Ramos (cell line): ENCODE data around the gene PAIP1.
"Not testable (repeated sequence)": the region's sequence is repeated elsewhere in the genome, so short reads cannot be mapped to it uniquely, and the experiment has no call there.

ENCODE experiments used
- in situ Hi-C: fragments of 300-500 bp; cut with MboI; formaldehyde crosslinking; loops from one replicate; pipeline ENCODE4 v1.14.3; 2022; ENCODE audit warnings: low sequenced_read_pairs; ENCODE audit not compliant: unreplicated experiment

The PAIP1 gene

DNA sequence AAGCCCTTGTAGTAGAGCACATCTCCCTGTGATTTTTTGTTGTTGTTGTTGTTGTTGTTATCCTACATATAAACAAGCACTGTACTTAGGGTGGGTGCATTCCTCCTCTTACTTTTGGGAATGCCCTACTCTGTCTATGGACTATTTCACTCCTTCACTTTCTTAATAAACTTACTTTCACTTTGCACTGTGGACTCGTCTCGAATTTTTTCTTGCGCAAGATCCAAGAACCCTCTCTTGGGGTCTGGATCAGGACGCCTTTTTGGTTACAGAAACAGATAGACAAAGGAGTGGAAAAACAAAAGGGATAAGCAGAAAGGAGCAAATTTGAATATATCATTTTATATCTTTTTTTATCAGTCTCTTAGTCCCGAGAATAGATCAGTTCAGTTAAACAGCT lies 14.4 kb upstream of the PAIP1 start:
- in situ Hi-C loops = no loop called here

DNA sequence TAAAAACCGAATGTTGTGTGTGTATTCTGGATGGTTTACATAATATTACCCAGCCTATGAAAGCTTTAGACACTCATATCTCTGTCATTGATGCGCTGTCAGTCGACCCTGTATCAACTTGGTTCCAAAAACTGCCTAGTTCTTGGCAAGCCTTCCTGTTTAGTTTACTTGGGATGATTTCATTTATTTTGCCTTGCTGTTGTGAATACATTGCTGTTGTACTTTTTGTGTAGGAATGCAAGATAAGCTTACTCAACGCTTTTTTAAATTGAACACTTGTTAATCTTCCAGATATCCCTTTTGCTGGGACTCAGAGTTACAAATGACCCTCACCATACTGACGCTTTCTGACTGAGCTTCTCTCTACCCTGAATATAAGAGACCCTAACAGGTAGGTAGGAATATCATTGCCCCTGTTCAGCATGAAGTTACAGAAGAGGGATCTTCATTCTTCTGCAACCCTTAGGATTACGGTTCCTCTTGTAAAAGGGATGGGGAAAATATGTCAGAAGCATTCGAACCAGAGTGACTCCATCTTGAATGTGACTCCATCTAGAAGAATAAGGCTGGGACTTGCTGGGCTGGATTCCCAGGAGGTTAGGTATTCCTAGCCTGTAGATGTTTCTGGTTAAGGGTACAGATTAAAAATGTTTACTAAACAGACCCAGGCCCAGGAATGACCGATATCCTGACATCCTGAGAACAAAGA lies 13.7 kb upstream of the PAIP1 start:
- in situ Hi-C loops = no loop called here

DNA sequence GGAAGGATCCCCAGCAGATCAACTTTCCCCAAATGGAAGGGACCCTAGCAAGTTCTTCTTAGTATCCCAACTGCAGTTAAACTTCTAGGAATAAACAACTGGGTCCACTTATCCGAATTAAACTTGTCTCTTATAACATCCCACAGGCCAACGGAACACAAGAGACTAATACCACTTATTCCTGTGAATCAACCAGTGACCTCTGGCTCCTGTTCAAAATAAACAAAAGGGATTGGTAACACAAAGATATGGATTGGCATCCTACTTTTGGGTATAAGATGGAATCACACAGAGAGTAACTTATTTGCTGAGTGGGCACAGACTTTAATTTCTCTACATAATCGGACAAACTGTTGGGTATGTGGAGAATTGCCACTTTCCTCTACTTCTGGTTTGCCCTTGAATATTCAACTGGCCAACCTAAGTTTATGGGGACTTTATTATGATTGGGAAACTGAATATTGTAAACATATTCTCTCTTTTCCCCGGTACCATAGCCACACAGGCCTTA lies 12.4 kb upstream of the PAIP1 start:
- in situ Hi-C loops = no loop called here

DNA sequence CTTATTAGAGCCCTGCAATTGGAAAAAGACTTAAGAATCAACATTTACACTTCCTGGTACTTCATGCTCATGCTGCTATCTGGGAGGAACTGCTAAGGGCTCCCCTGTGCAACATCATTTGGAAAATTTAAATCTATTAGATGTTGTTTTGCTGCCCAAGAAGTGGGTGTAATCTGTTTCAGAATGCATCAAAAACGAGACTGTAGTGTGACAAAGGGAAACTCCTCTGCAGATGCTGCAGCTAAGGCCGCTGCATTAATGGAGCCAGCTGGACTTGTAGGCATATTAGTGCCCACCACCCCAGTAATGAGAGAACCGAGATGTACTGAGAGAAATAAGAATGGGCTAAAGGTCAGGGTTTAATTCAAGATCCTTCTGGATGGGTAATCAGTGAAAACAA lies 11.1 kb upstream of the PAIP1 start:
- in situ Hi-C loops = no loop called here

DNA sequence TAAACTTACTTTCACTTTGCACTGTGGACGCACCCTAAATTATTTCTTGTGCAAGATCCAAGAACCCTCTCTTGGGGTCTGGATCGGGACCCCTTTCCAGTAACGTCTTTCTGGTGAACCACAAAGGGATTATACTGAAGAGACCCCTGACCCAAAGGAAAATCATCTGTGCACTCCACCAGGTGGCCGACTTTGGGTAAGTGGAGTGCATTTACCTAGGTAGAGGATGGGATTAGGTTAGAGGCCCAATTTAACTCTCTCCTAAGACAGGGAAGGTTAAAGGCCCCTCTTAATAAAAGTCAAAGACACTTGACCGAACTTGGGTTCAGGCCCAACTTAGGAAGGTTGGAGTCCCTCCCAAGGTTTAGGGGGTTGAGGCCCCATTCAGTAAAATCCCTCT lies 8.2 kb upstream of the PAIP1 start:
- in situ Hi-C loops = no loop called here

DNA sequence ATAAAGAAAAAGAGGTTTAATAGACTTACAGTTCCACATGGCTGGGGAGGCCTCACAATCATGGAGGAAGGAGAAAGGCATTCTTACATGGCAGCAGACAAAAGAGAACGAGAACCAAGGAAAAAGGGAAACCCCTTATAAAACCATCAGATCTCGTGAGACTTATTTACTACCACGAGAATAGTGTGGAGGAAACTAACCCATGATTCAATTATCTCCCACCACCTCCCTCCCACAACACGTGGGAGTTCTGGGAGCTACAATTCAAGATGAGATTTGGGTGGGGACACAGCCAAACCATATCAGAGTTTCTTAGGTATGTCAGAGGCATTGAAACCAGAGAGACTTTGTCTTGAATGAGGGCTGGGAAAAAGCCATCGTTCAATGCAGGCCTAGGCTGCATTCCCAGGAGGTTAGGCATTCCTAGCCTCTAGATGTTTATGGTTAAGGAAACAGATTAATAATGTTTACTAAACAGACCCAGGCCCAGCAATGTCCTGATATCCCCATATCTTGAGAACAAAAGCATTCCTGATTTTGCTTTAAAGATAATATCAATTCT lies 7.5 kb upstream of the PAIP1 start:
- in situ Hi-C loops = no loop called here

DNA sequence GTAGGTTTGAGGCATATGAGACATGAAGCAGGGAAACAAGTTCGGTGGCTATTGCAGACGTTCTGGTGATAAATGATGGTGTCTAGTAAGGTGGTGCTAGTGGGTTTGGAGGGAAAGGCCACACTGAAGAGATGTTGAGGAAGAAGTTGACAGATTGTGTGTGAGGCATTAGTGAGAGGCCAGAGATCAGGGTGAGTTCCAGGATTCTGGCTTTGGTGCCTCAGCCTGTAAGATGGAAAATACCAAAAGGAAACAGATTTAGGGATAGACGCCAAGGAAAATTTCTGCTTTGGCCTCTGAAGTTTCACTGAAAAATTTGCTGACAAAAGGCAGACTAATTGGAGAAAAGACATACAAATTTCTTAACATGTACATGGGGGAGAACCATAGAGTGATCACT lies 6.4 kb upstream of the PAIP1 start:
- in situ Hi-C loops = no loop called here

DNA sequence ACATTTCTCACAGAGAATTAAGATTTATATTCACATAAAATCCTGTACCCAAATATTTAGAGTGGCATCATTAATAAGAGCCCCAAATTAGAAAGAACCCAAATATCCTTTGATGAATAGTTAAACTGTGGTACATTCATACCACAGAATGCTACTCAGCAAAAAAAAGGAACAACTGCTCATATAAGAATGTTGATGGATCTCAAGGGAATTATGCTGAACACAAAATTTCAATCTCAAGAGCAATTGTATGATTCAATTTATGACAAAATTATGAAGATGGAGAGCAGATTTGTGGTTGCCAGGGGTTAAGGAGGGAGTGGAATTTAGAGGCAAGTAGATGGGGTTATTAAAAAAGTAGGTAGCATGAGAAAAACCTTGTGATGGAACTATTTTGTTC lies 4.5 kb upstream of the PAIP1 start:
- in situ Hi-C loops = no loop called here

DNA sequence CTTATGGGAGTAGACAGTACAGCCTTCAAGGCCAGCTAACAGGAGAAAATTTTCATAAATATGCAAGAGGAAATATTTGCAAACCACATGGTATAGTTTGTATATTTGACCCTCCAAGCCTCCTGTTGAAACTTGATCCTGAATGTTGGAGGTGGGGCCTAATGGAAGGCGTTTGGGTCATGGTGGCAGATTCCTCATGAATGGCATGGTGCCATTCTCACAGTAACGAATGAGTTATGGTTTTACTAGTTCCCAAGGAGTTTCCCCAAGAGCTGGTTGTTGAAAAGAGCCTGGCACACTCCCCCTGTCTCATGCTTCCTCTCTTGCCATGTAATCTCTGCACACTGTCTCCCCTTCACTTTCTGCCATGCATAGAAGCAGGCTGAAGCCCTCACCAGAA lies 3.3 kb upstream of the PAIP1 start:
- in situ Hi-C loops = no loop called here

DNA sequence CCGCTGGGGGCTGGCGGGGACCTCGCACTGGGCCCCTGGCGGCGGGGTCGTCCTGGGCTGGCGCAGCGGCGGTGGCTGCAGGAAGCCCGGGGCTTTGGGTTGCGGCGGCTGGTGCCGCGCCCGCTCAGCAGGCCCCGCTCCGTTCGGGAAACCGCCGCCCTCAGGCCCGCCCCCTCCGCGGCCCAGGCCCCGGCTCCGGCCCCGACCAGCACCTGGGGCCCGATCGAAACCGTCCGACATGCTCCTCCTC lies 345 bp downstream of the PAIP1 start:
- in situ Hi-C loops = not testable (repeated sequence)

DNA sequence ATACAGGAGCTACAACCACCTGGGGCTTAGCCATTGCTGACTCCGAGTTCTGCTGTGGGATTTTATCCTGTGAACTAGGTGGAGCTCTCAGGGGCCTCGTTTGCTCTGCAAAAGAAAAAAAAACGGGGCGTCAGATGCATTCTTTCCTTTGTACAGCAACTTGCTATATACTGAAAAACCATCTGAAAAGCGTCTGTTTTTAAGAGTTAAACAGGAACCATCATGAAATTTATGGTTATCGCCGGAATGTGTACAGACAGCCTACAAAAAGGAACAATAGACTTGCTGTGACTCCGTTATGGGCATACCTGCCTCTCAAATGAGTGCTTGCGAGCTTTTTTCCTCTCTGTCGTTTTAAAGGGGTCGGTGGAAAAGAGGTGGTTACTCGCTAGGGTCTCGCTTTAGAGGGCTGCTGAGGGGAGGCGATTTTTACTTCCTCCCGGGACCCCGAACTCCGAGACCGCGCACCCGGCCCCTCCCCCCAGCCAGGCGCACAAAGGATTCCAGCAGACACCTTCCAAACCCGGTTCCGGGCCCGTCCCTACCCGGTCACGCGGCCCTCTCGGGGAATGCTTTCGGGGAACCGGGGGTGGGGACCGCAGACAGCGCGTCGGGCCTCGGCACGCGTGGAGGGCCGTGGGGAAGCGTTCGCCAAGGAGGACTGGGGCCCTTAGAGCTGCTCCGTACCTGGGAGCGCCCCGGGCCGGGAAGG lies 826 bp downstream of the PAIP1 start:
- in situ Hi-C loops = no loop called here

DNA sequence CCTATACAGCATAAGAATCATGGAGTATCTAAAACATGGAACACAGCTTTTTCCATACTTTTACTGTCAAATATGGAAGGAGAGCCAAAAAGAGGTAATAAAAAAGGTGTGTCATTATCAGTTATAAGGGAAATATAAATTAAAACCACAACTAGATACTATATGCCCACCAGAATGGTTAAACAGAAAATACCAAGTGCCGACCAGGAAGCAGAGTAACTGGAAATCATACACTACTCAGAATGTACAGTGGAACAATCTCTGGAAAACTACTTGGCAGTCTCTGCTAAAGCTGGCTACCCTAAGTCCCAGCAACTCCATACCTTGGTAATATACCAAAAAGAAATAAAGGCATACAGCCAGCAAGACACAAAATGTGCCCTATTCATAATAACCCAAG lies 2.4 kb downstream of the PAIP1 start:
- in situ Hi-C loops = no loop called here

DNA sequence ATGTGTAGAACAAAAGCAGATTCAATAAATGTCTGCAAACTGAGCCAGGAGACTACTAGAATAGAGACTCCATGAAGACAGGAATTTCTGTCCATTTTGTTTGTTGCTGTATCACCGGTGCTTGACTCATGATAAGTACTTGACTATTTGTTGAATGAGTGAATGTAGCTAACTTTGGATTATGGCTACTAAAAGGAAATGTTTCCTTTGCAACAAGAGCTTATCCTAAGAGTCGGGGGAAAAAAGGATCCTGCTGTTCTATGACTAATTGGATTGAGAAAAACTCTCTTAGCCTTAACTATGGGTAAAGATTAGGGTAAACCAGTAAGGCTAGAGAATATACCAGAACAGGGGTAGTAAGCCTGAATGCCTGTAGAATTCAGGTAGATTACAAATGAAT lies 3.5 kb downstream of the PAIP1 start:
- in situ Hi-C loops = no loop called here

DNA sequence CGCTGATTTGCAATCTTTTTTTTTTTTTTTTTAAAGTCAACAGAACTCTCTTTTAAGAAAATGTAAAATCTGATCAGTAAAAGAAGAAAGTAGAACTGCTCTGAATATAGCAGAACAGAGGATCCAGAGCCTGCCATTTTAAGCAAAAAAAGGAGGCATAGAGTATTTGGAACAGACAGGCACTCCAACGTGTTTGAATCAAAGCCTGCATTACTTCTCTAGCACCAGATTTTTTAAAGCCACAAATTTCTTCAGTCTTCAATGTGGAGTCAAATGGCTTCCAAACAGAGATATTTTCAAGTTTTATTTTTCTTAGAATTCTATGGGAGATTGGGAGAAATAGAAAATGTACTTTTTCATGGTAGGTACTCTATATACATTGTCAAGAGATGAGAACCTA lies 5.1 kb downstream of the PAIP1 start:
- in situ Hi-C loops = no loop called here

DNA sequence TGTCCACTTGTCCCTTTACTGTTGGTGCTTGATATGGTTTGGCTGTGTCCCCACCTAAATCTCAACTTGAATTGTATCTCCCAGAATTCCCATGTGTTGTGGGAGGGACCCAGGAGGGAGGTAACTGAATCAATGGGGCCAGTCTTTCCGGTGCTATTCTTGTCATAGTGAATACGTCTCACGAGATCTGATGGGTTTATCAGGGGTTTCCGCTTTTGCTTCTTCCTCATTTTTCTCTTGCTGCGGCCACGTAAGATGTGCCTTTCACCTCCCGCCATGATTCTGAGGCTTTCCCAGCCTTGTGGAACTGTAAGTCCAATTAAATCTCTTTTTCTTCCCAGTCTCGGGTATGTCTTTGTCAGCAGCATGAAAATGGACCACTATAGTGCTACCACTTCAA lies 7.6 kb downstream of the PAIP1 start:
- in situ Hi-C loops = not testable (repeated sequence)

DNA sequence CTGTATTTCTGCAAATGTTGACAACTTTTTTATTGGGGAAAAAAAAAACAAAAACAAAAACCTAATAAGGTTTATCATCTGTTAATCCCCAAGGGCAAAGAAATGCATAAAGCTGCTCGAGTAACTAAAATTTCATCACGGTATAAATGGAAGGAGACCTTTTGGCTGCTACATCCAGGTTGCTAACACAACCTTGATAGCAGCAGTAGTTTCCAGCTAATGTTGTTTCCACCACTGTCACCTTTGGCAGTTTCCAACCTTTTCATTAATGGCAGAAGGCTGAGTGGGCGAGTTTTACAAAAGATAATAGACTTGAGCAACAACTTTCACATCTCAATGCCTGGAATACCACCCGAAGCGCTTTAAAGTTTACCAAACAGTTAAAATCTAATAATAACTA lies 8.5 kb downstream of the PAIP1 start:
- in situ Hi-C loops = no loop called here

DNA sequence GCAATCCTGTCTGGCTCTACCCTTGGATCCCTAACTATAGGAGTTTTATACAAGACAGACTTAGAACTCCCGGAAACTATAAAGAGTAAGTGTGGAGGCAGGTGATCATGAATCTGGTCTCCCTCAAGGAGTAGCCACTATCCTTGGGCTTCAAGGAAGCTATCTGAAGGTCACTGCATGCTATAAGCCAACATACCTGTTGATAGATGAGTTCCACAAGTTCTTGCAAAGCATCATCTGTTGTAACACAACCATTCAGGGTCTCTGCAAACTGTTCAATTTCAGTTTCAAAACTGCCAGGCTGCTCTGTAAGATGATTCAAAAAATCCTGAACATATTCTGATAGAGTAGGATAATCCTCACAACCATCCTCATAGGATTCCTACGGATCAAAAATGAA lies 9.3 kb downstream of the PAIP1 start:
- in situ Hi-C loops = no loop called here

DNA sequence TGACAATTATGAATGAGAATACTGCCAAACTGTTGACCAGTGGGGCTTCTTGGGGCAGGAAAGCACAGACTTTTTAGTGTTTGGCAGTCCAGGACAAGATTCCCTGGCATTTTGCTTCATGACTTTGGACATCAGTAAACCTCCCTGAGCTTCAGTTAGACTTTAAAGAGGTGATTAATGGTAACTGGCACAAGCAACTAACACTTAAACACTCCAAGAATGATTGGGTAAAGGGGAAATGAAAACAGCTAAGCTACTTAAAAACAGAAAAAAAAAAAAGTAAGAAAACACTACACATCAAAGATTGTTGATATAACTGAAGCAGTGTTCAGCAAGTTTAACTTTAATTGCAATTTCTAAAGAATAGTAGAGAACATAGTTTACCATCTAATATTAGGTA lies 13.4 kb downstream of the PAIP1 start:
- in situ Hi-C loops = no loop called here

DNA sequence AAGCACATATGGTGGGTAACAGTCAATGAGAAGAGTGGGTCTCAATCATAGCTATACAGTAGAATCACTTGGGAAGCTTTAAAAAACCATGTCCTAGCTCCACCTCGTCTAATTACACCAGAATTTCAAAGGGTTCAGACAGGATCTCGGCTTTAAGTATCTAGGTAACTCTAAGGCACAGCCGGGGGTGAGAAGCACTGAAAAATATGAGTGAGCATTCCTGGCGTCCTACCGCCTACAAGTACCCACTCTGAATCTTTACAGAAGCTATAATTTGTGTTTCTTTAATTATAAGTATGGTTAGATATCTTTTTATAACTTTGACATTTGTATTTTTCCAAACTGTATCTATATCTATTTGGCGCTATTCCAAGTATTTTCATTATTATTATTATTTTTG lies 16.1 kb downstream of the PAIP1 start:
- in situ Hi-C loops = no loop called here

DNA sequence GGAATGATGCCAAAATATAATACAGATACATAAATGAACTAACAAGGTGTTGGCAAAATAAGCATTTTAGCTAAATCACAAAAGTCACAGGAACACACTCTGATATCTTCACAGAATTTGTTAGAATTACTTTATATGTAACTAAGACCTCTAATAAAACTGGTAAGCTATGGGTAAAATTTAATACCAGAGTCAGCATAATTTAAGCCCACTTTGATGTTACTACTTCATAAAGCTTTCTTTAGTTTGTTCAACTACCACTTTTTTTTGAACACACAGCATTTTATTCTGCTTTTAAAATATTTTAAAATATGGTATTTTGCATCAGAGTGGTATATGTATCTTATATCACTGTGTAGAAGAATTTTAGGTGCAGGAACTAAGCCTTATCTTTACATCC lies 19.9 kb downstream of the PAIP1 start:
- in situ Hi-C loops = no loop called here

DNA sequence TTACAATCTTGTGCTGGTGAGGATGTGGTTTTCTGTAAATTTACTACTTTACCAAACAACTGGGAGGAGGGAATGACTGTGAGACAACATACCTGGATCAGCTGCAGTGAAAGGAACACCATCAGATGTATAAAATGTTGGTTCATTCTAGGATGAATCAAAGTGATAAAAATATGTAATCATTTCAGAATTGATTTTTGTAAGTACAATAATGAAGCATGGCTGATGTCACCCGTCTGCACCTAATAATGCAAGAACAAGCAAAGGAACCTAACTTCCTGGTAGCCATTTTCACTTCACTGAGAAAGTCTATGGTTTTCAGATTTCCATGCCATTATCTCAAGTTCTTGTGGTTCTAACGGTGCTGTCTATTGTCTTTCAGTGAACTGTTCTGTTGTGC lies 23.2 kb downstream of the PAIP1 start:
- in situ Hi-C loops = no loop called here

DNA sequence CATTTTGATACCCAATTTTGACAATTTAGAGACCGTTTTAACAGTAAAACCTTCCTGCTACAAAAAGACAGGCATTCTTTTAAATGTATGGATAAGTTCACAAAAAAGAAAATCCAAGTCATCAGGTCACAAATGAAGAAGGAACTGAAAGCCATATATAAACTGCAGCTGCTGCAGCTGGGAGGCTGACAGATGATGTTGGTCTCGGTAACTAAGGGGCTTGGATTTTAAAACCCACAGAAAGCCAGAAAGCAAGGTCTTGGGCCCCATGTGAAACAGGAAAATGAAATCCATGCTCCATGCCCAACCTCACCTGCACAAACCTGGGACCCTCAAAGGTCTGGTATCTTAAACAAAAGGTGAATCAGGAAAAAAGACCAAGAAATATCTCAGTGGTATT lies 26.2 kb downstream of the PAIP1 start:
- in situ Hi-C loops = no loop called here
